Mesothelial cell of epicardium (in vitro differentiated cells): ENCODE measurements around the gene SHROOM2. TPM values are rescaled to one million over a fixed set of nuclear protein-coding genes. Genes with fewer than 3 reads are reported as not detected.
A peak's percentile ranks its signal among the peaks of the same experiment; 100 is the strongest.

ENCODE experiments used
- DNase-seq, 2 experiments: peaks; one replicate each; pipeline ENCODE4 v3.0.0; 2021; ENCODE audit warnings: low spot score in 2 of 2; ENCODE audit not compliant: unreplicated experiment in 2 of 2
- H3K27ac Mint-ChIP-seq: 2 replicates; pipeline ENCODE4 v1.8.0; 2021; ENCODE audit warnings: mixed read lengths
- H3K27me3 Mint-ChIP-seq: 2 replicates; pipeline ENCODE4 v1.8.0; 2021; ENCODE audit warnings: low read depth, mixed read lengths
- H3K36me3 Mint-ChIP-seq: 2 replicates; pipeline ENCODE4 v1.8.0; 2021; ENCODE audit warnings: mixed read lengths
- H3K4me1 Mint-ChIP-seq: 2 replicates; pipeline ENCODE4 v1.8.0; 2021; ENCODE audit warnings: mixed read lengths
- H3K4me3 Mint-ChIP-seq: 2 replicates; pipeline ENCODE4 v1.8.0; 2021; ENCODE audit warnings: mild to moderate bottlenecking, moderate library complexity, mixed read lengths
- H3K9me3 Mint-ChIP-seq: 2 replicates; pipeline ENCODE4 v1.8.0; 2021; ENCODE audit warnings: mixed read lengths
- CTCF ChIP-seq: fragments of 200-600 bp; sonication (generic); IDR thresholded peaks from one replicate; pipeline ENCODE4 v1.5.0; 2021; ENCODE audit warnings: antibody characterized with exemption; ENCODE audit not compliant: unreplicated experiment
- total RNA-seq: library from RNA; stranded (reverse); gene quantifications from 3 replicates; pipeline ENCODE4 v1.2.1, GENCODE V29; 2021

Gene SHROOM2
- total RNA-seq, 1 donor from 2014 or later: 13.5 TPM

- Mint-ChIP-seq H3K27ac (no peak overlapping the region), H3K4me1 (no peaks in the 10 kb centered on the region), H3K27me3 (no peaks in the 10 kb centered on the region), H3K9me3 (peaks cover 34% of the 10 kb centered on the region), H3K4me3 (no peak overlapping the region), H3K36me3 (peaks cover 5% of the 10 kb centered on the region)
- no peak for TF ChIP-seq CTCF
- DNase-seq: no peak
These were observed 30.0 kb downstream of the SHROOM2 start for GRCh38 chrX:9816084-9816700.

GRCh38 chrX:9821572-9821971, 35.3 kb downstream of the SHROOM2 start:
- peaks cover 3% of the 10 kb centered on the region for H3K36me3 Mint-ChIP-seq
- H3K27me3 Mint-ChIP-seq: no peaks in the 10 kb centered on the region
- peaks cover 12% of the 10 kb centered on the region for H3K4me1 Mint-ChIP-seq
- peaks cover 15% of the 10 kb centered on the region for H3K9me3 Mint-ChIP-seq
- H3K4me3 Mint-ChIP-seq: no peak overlapping the region
- no peak for DNase-seq
- no peak overlapping the region for H3K27ac Mint-ChIP-seq
- no peak for TF ChIP-seq CTCF

GRCh38 chrX:9824554-9824953, 38.3 kb downstream of the SHROOM2 start:
- Mint-ChIP-seq H3K27ac (peak overlapping the region; percentile 93), H3K9me3 (peaks cover 4% of the 10 kb centered on the region), H3K4me3 (no peak overlapping the region), H3K36me3 (peaks cover under 1% of the 10 kb centered on the region), H3K4me1 (peaks cover 15% of the 10 kb centered on the region), H3K27me3 (no peaks in the 10 kb centered on the region)
- no peak for DNase-seq
- no peak for TF ChIP-seq CTCF

GRCh38 chrX:9825129-9825790, 39.0 kb downstream of the SHROOM2 start:
- peaks cover 4% of the 10 kb centered on the region for H3K9me3 Mint-ChIP-seq

GRCh38 chrX:9825966-9826365, 39.7 kb downstream of the SHROOM2 start:
- Mint-ChIP-seq H3K27me3 (no peaks in the 10 kb centered on the region), H3K9me3 (peaks cover 7% of the 10 kb centered on the region), H3K4me1 (peaks cover 19% of the 10 kb centered on the region), H3K4me3 (no peak overlapping the region), H3K36me3 (peaks cover 4% of the 10 kb centered on the region), H3K27ac (no peak overlapping the region)
- no peak for DNase-seq
- no peak for TF ChIP-seq CTCF

More at GRCh38 chrX:9825129-9825790, 39.0 kb downstream of the SHROOM2 start:
- Mint-ChIP-seq H3K36me3 (peaks cover 1% of the 10 kb centered on the region), H3K27me3 (no peaks in the 10 kb centered on the region), H3K4me3 (no peak overlapping the region), H3K27ac (peak overlapping the region; percentile 93), H3K4me1 (peaks cover 18% of the 10 kb centered on the region)
- no peak for TF ChIP-seq CTCF
- no peak for DNase-seq
